GM18873 (cell line): Measurements from ENCODE around the gene LIMD2.
A peak's percentile ranks its signal among the peaks of the same experiment; 100 is the strongest.
"Not testable (repeated sequence)": the region's sequence is repeated elsewhere in the genome, so short reads cannot be mapped to it uniquely, and the experiment has no call there.

Source experiments
- ATAC-seq: cut with Tn5 transposase; IDR thresholded peaks from one replicate; pipeline ENCODE4 v1.9.1; 2021; ENCODE audit warnings: mild to moderate bottlenecking, moderate library complexity, moderate number of reproducible peaks; ENCODE audit not compliant: unreplicated experiment, low FRiP score

LIMD2 gene

DNA sequence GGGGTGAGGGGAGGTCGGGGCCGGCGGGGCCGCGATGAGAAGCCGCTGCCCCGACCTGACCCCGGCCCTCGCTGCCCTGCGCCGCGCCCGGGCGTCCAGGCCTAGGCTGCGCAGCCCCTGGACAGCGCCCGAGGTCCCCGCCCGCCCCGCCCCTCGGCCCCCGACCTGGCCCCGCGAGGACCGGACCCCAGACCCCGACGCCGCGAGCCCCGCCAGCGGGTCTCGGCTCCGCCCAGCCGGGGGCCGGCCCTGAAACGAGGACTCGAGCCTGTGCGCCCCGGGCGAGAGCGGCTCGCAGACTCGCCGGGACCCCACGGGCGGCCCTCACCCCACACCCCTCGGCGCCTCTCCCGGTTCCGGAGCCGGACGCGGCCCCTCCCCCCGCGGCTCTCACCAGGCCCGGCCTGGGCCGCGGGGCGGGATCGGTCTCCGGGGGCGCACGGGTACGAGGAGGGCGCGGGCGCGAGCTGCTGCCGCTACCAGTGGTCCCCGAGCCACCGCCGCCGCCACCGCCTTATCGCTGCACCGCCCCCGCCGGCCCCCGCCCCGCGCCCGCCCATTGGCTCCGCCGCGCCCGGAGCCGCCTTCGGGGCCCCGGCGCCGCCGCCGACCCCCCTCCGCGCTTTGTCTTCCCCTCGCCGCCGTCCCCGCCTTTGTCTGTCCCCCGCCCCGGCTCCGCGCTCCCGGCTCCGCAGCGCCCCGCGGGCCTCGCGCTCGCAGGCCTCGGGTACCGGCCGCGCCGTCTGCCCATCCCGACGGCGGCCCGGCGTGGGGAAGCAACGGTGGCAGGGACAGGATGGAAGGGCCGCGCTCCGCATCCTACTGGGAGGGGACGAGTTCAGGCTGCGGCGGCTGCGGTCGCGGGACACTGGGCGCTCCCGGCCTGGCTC, at the start of gene LIMD2:
LIMD2 (minus strand) TSS at position 488 of the 890 bp plus-strand sequence. CDS start 827 bp downstream, outside the sequence.
- ATAC-seq, result no peak

DNA sequence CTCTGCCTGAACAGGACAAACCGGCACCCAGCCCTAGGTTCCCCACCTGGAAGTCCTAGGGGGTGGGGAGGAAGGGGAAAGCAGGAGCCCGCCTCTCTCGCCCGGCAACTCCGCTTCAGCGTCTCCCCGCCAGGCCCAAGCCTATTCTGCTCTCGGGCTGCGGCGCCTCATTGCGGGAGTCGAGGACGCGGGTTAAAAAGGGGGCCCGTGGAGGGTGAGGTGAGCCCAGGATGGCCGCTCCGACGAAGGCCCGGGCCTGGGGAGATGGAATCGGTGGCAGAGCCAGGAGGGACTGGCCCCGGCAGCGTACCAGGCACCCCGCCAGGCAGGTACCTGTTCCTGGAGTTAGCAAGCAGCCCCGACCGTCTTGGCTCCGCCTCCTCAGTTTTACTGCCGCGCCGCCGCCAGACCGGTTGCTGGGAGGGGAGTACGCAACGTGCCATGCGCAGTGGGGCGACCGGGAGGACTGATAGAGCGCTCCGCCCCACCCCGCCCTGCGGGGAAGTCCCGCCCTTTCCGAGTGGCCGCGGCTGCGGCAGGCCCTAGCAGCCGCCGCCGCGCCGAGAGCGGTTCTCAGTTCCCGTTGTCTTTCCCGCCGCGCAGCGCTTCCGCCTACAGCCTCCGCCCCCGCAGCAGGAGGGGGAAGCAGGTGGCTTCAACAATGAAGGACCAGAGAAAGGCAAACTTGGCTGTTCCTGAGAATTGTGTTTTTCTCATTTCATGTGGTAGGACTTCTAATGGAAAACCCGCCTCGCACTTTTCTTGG, 41.7 kb upstream of the LIMD2 start, which contains the start of gene STRADA:
STRADA (minus strand) TSS at position 392 of the 766 bp plus-strand sequence. CDS start 13,430 bp downstream, outside the sequence.
- ATAC-seq, result peak; percentile 86

GRCh38 chr17:63741143-63741407, 41.1 kb upstream of the LIMD2 start:
- peak; percentile 11 for ATAC-seq

GRCh38 chr17:63740464-63741142, 40.7 kb upstream of the LIMD2 start:
- ATAC-seq, result no peak

DNA sequence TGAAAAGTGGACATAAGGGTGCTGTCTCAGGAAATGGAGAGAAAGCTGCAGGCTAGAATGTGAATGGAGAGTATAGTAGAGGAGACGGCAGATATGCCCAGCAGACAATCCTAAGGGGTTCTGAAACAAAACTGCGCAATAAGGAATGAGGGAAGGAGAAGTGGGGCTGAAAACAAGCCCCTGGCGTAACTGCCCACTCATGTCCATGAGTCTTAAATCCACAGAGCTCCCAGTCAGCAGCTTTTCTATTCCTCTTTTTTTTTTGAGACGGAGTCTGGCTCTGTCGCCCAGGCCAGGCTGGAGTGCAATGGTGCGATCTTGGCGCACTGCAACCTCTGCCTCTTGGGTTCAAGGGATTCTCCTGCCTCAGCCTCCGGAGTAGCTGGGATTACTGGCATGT, 35.8 kb upstream of the LIMD2 start:
- no peak for ATAC-seq

DNA sequence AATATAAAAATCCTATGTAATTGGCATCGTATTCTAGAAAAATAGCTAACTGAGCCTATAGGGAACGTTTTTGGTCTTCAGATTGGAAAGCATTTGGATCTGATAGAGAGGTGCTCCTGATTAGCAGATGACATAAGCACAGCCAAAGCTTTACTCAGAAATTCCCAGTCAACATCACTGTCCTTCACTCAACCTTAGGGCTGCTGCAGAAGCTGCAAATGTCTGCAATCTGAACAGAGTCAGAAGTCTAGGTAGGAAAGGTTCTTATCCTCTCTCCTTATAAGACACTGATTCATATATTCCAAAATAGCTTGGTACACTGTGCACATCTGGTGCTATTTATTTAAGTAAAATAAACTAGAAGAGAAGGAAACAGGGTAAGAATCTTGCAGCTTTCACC, 22.5 kb upstream of the LIMD2 start:
- no peak for ATAC-seq

DNA sequence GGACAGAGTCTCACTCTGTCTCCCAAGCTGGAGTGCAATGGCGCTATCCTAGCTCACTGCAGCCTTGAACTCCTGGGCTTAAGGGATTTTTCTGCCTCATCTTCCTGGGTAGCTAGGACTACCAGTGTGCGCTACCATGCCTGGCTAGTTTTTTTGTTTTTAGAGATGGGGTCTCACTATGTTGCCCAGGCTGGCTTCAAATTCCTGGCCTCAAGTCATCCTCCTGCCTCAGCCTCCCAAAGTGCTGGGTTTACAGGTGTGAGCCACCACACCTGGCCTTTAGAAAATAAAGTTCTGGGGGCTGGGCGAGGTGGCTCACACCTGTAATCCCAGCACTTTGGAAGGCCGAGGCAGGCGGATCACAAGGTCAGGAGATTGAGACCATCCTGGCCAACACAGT, 20.3 kb upstream of the LIMD2 start:
- not testable (repeated sequence) for ATAC-seq

- no peak for ATAC-seq
Observed at GRCh38 chr17:63718988-63719387, 19.1 kb upstream of the LIMD2 start.

GRCh38 chr17:63716426-63716825, 16.5 kb upstream of the LIMD2 start:
- no peak for ATAC-seq

DNA sequence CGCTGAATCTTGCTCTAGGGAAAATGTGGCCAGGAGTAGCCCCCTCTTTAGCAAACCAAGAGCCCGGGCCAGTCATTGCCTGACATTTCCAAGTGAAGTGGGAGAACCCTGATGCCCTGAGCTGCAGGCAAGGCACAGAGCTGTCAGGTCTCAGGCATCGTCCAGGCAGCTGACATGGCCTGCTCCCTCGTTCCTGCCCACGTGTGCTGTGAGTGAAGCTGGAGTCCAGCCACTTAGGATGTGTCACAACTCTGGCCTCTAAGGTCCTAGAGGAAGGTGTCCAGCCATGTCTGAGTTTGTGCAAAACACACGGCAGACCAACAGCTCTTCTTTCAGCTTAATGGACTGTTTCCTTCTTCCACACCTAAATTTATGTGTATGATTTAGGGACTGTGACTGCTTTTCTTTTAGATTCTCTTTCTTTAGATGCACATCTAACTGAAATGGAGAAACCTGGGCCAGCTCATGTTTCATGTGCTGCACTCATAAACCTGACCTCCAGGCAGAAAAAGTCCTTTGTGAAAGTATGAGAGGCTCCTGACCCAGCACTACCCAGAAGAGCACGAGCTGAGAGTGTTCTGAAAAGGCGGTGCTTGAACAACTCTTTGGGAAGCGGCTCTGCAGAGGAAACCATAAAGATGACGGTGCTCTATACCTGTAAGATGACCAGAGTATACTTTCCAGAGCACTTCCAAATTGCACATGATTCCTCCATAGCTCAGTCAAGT, 14.8 kb upstream of the LIMD2 start:
- ATAC-seq, result no peak

DNA sequence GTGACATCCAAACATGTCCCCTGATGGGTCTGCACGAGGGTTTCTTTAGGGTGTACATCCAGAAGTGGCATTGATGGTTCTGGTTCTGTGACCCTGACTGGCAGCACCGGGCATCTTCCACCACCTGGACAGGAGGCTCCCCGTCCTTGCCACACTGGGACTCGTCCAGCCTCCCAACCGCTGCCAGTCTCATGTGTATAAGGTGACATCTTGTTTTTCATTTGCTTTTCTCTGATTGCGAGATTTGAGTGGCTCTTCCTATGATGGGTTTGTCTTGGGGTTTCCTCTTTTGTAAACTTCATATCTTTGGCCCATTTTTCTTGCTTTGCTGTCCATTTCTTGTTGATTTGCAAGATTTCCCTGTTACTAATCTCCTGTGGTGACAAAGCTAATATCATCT, 9.2 kb upstream of the LIMD2 start:
- no peak for ATAC-seq

DNA sequence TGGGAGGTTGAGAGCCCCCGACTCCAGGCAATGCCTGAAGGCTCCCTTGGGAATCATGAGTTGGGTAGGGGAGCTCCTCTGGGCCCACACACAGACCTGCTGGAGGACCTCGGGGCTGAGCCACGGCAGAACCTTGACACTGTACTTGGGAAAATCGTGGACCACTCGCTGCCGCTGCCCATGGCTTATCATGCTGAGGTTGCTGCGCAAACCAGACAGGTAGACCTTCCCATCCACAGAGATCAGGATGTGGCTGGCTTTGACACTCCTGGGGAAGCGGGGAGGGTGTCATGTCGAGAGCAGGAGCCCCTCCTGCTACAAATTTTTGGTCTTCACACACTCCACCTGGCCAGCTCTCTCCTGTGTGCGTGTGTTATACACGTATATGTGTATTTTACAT, 7.2 kb upstream of the LIMD2 start:
- ATAC-seq, result no peak

- ATAC-seq, result no peak
Observed at GRCh38 chr17:63706336-63707082, 6.6 kb upstream of the LIMD2 start.

- no peak for ATAC-seq
Observed at GRCh38 chr17:63705657-63706056, 5.7 kb upstream of the LIMD2 start.

- no peak for ATAC-seq
Observed at GRCh38 chr17:63704836-63705235, 4.9 kb upstream of the LIMD2 start.

GRCh38 chr17:63704259-63704576, 4.3 kb upstream of the LIMD2 start:
- no peak for ATAC-seq

- no peak for ATAC-seq
Observed at GRCh38 chr17:63703556-63704258, 3.8 kb upstream of the LIMD2 start.

GRCh38 chr17:63703029-63703428, 3.1 kb upstream of the LIMD2 start:
- no peak for ATAC-seq

DNA sequence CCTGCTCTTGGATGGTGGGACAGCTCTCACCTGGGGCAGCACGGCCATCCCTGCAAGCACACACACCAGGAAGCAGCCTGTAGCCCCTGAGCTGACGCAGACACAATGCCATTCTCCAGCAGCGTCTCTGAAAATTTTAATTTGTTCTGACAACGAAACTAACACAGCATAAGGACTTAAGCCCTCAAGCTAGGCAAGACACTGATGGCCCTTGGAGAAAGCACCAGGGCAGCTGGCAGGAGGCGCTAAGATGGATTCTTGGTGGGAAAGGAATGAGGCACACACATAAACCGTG, 2.7 kb upstream of the LIMD2 start:
- ATAC-seq, result no peak
